ENCODE results near the gene MSH3.
A peak's percentile ranks its signal among the peaks of the same experiment; 100 is the strongest.

The MSH3 gene

DNA sequence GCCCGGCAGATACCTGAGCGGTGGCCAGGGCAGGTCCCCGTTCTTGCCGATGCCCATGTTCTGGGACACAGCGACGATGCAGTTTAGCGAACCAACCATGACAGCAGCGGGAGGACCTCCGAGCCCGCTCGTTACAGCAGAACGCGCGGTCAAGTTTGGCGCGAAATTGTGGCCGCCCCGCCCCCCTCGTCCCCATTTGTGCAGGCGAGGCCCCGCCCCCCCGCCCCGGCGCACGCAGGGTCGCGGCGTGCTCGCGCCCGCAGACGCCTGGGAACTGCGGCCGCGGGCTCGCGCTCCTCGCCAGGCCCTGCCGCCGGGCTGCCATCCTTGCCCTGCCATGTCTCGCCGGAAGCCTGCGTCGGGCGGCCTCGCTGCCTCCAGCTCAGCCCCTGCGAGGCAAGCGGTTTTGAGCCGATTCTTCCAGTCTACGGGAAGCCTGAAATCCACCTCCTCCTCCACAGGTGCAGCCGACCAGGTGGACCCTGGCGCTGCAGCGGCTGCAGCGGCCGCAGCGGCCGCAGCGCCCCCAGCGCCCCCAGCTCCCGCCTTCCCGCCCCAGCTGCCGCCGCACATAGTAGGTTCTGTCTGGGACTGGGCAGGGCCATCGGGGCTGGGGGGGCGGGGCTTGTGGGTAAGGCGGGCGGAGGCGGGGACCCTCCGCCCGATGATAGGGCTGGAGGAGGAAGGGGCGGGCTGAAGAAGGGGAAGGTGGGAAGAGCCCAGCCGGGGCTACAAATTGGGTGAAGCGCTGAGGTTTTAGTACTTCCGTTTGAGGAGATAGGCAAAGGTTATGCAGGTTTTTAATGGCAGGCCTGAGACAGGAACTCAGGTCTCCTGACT is at the start of gene MSH3, which contains the start of gene DHFR:
Gene MSH3 (plus strand): TSS at position 262 of the 840 bp plus-strand sequence. CDS start 76 bp downstream, at position 338.
Gene DHFR (minus strand): TSS at position 593 of the 840 bp plus-strand sequence. CDS start 494 bp downstream, at position 99.
- DNase-seq, result peak; percentile 66 to 76

DNA sequence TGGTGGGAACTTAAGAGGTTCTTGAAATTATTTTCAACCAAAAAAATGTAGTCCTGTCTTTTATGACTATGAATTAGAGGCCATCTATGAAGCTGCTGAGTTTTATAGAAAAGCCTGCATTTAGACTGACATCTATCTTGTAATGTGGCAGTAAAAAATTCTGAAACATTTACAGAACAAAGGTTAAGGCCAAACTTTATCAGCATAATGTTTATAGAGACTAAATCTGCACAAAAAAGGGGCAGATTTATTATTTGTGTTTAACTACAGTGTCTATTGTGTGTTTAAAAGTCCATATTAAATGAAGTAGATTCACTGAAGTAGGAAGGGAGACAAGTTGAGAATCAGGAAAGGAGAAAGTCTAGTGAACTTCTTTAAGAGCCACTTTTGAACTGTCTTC is 47.1 kb upstream of the MSH3 start:
- no peak for DNase-seq

- no peak for DNase-seq
Observed at GRCh38 chr5:80607832-80608231, 46.6 kb upstream of the MSH3 start.

GRCh38 chr5:80608731-80609130 is 45.7 kb upstream of the MSH3 start:
- DNase-seq, result no peak

DNA sequence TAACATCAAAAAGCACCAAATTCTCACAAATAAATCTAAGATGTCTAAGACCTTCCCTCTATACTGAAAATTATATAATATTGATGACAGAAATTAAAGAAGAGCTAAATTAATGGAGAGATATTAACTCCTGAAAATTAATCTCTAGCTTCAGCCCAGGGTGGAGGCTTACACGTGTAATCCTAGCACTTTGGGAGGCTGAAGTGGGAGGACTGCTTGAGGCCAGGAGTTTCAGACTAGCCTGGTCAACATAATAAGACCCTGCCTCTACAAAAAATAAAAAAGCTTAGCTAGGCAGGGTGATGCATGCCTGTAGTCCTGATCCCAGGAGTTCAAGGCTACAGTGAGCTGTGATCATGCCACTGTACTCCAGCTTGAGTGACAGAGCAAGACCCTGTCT is 44.8 kb upstream of the MSH3 start:
- no peak for DNase-seq

- DNase-seq, result no peak
Observed at GRCh38 chr5:80615266-80615914, 39.1 kb upstream of the MSH3 start.

GRCh38 chr5:80618438-80618837 is 36.0 kb upstream of the MSH3 start:
- no peak for DNase-seq

- DNase-seq, result no peak
Observed at GRCh38 chr5:80619086-80619485, 35.4 kb upstream of the MSH3 start.

DNA sequence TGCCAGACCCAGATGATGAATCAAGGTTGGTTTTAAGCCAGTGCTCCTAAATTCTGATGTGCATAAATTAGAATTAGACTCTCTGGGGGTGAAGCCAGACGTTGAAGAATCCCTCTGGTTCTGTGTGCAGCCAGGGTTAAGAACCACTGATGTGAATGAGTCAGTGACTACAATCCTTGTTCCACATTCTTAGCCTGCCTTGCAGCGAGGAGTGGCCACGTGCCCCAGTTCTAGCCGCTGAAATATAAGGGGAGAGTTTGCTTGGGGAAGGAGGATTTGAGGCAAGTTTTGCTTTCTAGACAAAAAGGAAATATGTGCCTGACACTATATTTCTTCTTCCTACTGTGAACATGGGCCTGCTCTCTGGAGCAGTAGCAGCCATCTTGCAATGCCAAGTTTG is 34.2 kb upstream of the MSH3 start:
- DNase-seq, result no peak

- no peak for DNase-seq
Observed at GRCh38 chr5:80622756-80623155, 31.7 kb upstream of the MSH3 start.

DNA sequence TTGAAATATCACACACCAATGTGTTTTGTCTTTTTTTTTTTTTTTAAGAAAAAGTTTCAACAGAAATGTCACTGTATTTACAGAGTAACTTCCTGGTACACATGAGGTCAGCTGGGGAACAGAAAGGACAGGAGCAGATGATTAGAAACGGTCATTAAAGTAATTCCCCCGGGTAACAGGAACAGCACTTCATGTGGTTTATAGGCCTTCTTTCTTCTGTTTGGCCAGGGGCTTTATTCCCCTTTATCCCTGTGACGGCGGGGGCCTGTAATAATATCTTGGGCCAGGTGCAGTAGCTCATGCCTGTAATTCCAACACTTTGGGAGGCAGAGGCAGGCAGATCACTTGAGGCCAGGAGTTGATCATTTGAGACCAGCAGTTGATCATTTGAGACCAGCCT is 30.5 kb upstream of the MSH3 start:
- DNase-seq, result no peak

GRCh38 chr5:80625230-80625629 is 29.2 kb upstream of the MSH3 start:
- DNase-seq, result no peak

- DNase-seq, result no peak
Observed at GRCh38 chr5:80629281-80629680, 25.2 kb upstream of the MSH3 start.

DNA sequence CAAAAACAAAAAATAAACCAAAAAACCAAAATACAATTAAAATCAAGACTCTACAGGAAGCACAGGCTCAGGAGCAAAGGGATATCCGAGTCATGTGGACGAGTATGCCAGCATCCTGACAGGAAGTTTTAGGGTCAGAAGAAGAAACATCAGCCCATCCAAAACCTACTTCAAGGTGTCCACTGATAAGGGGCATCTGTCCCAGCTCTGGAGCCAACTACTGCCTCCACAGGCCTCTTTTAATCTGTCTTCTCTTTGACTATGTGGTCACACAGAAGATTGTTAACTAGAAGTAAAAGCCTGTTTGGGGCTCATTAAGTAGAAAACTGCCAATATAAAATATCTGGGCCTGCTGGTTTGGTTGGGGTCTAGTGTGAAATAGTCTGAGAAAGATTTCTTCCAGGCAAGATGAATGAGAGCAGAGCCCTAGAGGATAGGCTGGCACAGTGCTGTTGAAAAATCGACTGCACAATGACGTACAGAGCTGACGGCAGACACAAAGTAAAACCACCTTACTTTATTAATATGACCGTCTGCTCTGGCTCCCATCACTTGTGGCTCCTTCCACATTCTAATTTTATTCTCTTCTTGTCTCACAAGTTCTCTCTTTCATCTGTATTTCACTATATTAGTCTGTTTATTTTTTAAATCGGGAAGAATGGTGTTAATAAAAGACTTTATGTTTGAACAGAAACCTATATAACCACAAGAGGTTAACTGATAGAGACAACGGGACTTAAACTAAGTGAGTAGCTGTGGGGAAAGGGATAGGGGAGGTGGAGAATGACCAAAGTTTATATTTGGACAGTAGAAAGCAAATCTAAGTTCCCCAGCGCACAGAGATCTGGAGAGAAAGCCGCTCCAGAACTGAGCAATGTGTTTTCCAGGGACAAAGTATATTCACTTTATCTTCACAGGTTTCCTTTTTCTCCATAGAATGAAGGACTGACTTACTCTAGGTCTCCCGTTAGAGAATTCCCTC is 22.9 kb upstream of the MSH3 start:
- DNase-seq, result no peak

GRCh38 chr5:80632700-80633099 is 21.8 kb upstream of the MSH3 start:
- no peak for DNase-seq

GRCh38 chr5:80634193-80634592 is 20.3 kb upstream of the MSH3 start:
- no peak for DNase-seq

DNA sequence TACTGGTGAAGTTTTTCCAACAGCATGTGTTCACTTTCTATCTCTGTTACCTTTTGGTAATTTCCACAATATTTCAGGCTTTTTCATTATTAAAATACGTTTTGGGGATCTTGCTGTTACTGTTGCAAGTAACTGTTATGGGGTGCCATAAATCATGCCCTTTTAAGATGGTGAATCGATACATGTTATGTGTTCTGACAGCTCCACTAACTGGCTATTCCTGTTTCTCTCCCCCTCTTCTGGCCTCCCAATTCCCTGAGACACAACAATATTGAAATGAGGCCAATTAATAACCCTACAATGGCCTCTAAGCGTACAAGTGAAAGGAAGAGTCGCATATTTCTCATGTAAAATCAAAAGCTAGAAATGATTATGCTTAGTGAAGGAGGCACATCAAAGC is 13.1 kb upstream of the MSH3 start:
- no peak for DNase-seq

GRCh38 chr5:80644900-80645299 is 9.6 kb upstream of the MSH3 start:
- DNase-seq, result no peak

DNA sequence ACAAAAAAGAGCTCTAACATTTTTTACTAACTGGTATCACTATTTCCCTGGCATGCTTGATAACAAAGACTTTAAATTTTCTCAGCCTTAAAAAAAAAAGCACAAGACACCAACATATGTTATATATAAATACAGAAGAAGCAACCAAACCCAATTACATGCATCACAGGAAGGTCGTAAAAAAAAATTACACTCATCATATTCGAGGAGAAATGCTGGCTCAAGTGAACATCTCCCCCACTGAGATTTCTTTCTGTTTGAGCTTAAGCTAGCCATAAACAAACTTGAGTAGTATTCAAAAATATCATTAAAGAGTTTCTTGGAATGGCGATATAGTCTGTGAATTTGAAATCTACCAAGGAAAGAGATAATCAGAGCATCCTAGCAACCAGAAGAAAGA is 7.5 kb upstream of the MSH3 start:
- DNase-seq, result no peak

DNA sequence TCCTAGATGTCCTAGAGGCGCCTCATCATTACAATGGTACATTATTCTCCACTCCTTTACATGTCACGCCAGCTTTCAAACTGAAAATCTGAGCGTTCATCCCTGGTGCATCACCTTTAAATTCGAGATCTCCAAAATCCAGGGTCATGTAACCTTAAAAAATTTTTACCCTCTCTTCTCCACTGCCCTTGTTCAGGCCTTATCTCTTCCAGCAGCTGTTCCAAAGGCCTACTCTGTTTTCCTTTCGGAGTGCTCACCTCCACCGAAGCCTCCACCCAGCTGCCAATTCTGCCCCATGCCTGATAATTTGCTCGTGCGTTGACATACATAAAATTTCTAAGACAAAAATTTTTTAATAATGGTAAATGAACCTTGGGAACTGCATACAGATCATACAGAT is 950 bp upstream of the MSH3 start:
- no peak for DNase-seq

- DNase-seq, result no peak
Observed at GRCh38 chr5:80654054-80654390, 430 bp upstream of the MSH3 start.

- DNase-seq, result no peak
Observed at GRCh38 chr5:80655231-80655774, 851 bp downstream of the MSH3 start.

DNA sequence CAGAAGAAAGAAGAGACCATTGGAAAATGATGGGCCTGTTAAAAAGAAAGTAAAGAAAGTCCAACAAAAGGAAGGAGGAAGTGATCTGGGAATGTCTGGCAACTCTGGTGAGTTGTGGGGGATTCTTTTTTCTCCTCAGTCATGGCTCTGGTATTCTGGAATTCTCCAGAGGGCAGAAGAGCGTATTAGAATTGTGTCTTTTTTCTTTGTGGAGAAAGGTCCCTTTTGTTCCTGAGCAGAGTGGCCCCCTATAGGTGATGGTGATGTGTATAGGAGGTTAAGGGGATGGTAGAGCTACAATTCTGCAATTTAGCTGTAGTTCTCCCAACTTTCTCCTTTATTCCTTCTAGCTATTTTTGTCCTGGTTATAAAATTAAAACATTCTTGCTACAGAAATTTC is 2.0 kb downstream of the MSH3 start:
- DNase-seq, result no peak

All from NCI-H1930 (cell line).